Activated CD8-positive, alpha-beta T cell treated with anti-CD3 and anti-CD28 coated beads for 36 hours (primary cell): Measurements from ENCODE around the gene MAGEA11. TPM values are rescaled to one million over a fixed set of nuclear protein-coding genes. Genes with fewer than 3 reads are reported as not detected.
"Not testable (repeated sequence)": the region's sequence is repeated elsewhere in the genome, so short reads cannot be mapped to it uniquely, and the experiment has no call there.

Experiments used
- ATAC-seq: fragments of 200-7000 bp; cut with Tn5 transposase; one replicate; pipeline ENCODE4 v1.10.0; 2021; ENCODE audit warnings: mild to moderate bottlenecking, moderate library complexity
- CTCF ChIA-PET: fragments of 350-600 bp; sonication (Branson Sonifier 250); formaldehyde crosslinking; loops from one replicate; lab custom pipeline; 2021; ENCODE audit warnings: antibody characterized with exemption; lab: Charles Lee
- POLR2A ChIA-PET: fragments of 350-600 bp; sonication (Branson Sonifier 250); formaldehyde crosslinking; loops from one replicate; lab custom pipeline; 2021; ENCODE audit warnings: antibody characterized with exemption; lab: Charles Lee
- DNase-seq: peaks from one replicate; pipeline ENCODE4 v3.0.0-alpha.2; 2020
- H3K27ac Mint-ChIP-seq: one replicate; pipeline ENCODE4 v1.8.0; 2021; ENCODE audit warnings: mild to moderate bottlenecking, mixed read lengths
- H3K27me3 Mint-ChIP-seq: one replicate; pipeline ENCODE4 v1.8.0; 2021; ENCODE audit warnings: mixed read lengths
- H3K36me3 Mint-ChIP-seq: one replicate; pipeline ENCODE4 v1.8.0; 2021; ENCODE audit warnings: low read depth, mixed read lengths
- H3K4me1 Mint-ChIP-seq: one replicate; pipeline ENCODE4 v1.8.0; 2021; ENCODE audit warnings: low read depth, mixed read lengths
- H3K4me3 Mint-ChIP-seq: one replicate; pipeline ENCODE4 v1.8.0; 2021; ENCODE audit warnings: mild to moderate bottlenecking, moderate library complexity, mixed read lengths
- H3K9me3 Mint-ChIP-seq: one replicate; pipeline ENCODE4 v1.8.0; 2021; ENCODE audit warnings: mixed read lengths
- CTCF ChIP-seq: fragments of 200-600 bp; IDR thresholded peaks from one replicate; pipeline ENCODE4 v1.8.0; 2022; ENCODE audit warnings: antibody characterized with exemption, mild to moderate bottlenecking
- intact Hi-C: fragments of 100-400 bp; cut with micrococcal nuclease; formaldehyde crosslinking; loops from one replicate; pipeline ENCODE4 v1.10.0; 2022
- total RNA-seq, 2 experiments: library from RNA; stranded (reverse); gene quantifications; one replicate each; pipeline ENCODE4 v1.2.3, GENCODE V29; 2021

MAGEA11 gene
- total RNA-seq, 2 experiments from 2014 or later: not detected

GRCh38 chrX:149757206-149758067, 45.6 kb downstream of the MAGEA11 start:
- Mint-ChIP-seq H3K9me3 (no peaks in the 10 kb centered on the region), H3K27ac (no peak overlapping the region), H3K36me3 (no peaks in the 10 kb centered on the region), H3K4me3 (no peak overlapping the region), H3K4me1 (no peaks in the 10 kb centered on the region), H3K27me3 (peaks cover 2% of the 10 kb centered on the region)
- intact Hi-C loops: no loop called here
- ChIA-PET POLR2A (no interaction called here), CTCF (no interaction called here)
- no peak for DNase-seq
- TF ChIP-seq CTCF: no peak
- ATAC-seq: no peak

GRCh38 chrX:149758068-149758714, 46.3 kb downstream of the MAGEA11 start:
- no peaks in the 10 kb centered on the region for H3K4me1 Mint-ChIP-seq
- H3K9me3 Mint-ChIP-seq: no peaks in the 10 kb centered on the region
- CTCF ChIA-PET: no interaction called here
- H3K36me3 Mint-ChIP-seq: no peaks in the 10 kb centered on the region
- no peak overlapping the region for H3K4me3 Mint-ChIP-seq
- no peak for TF ChIP-seq CTCF
- no peak for ATAC-seq
- peaks cover 2% of the 10 kb centered on the region for H3K27me3 Mint-ChIP-seq
- no peak overlapping the region for H3K27ac Mint-ChIP-seq
- POLR2A ChIA-PET: no interaction called here
- no peak for DNase-seq
- intact Hi-C loops: no loop called here

GRCh38 chrX:149758715-149759078, 46.8 kb downstream of the MAGEA11 start:
- H3K36me3 Mint-ChIP-seq, H3K27me3 Mint-ChIP-seq, POLR2A ChIA-PET, CTCF ChIA-PET, H3K4me3 Mint-ChIP-seq, H3K4me1 Mint-ChIP-seq, ATAC-seq, H3K27ac Mint-ChIP-seq, DNase-seq, H3K9me3 Mint-ChIP-seq, intact Hi-C loops: not testable (repeated sequence)

- H3K4me3 Mint-ChIP-seq: no peak overlapping the region
- no peak for DNase-seq
- H3K27ac Mint-ChIP-seq: no peak overlapping the region
- no peak for TF ChIP-seq CTCF
- no peaks in the 10 kb centered on the region for H3K36me3 Mint-ChIP-seq
- no peaks in the 10 kb centered on the region for H3K4me1 Mint-ChIP-seq
- no peaks in the 10 kb centered on the region for H3K9me3 Mint-ChIP-seq
- H3K27me3 Mint-ChIP-seq: peaks cover 2% of the 10 kb centered on the region
- POLR2A ChIA-PET: no interaction called here
- CTCF ChIA-PET: no interaction called here
- intact Hi-C loops: no loop called here
- ATAC-seq: no peak
Measured at GRCh38 chrX:149759824-149760223, 48.0 kb downstream of the MAGEA11 start.

- Mint-ChIP-seq H3K9me3 (no peaks in the 10 kb centered on the region), H3K4me3 (no peak overlapping the region), H3K36me3 (no peaks in the 10 kb centered on the region), H3K27ac (no peak overlapping the region), H3K4me1 (no peaks in the 10 kb centered on the region), H3K27me3 (peaks cover 2% of the 10 kb centered on the region)
- TF ChIP-seq CTCF: no peak
- ChIA-PET CTCF (no interaction called here), POLR2A (no interaction called here)
- DNase-seq: no peak
- ATAC-seq: no peak
- intact Hi-C loops: no loop called here
Measured at GRCh38 chrX:149760965-149761364, 49.1 kb downstream of the MAGEA11 start.

- H3K4me1 Mint-ChIP-seq, H3K27ac Mint-ChIP-seq: not testable (repeated sequence)
Measured at GRCh38 chrX:149761858-149762674, 50.2 kb downstream of the MAGEA11 start.

More at GRCh38 chrX:149761858-149762674, 50.2 kb downstream of the MAGEA11 start:
- H3K4me3 Mint-ChIP-seq, POLR2A ChIA-PET, H3K27me3 Mint-ChIP-seq, CTCF ChIA-PET, intact Hi-C loops, H3K9me3 Mint-ChIP-seq, DNase-seq, H3K36me3 Mint-ChIP-seq, ATAC-seq: not testable (repeated sequence)
